HG03196 (cell line): Measurements from ENCODE around the gene RPA3.

Experiments used
- ATAC-seq: cut with Tn5 transposase; IDR thresholded peaks from one replicate; pipeline ENCODE4 v1.9.1; 2021; ENCODE audit not compliant: unreplicated experiment

Gene RPA3

GRCh38 chr7:7736671-7737070 is 18.3 kb upstream of the RPA3 start:
- ATAC-seq = no peak

GRCh38 chr7:7732621-7733281 is 14.3 kb upstream of the RPA3 start:
- ATAC-seq = no peak

- no peak for ATAC-seq
Observed at GRCh38 chr7:7731732-7732131, 13.3 kb upstream of the RPA3 start.

- no peak for ATAC-seq
Observed at GRCh38 chr7:7720750-7721621, 2.6 kb upstream of the RPA3 start.

- ATAC-seq = no peak
Observed at GRCh38 chr7:7720193-7720592, 1.8 kb upstream of the RPA3 start.

GRCh38 chr7:7719236-7719635 is 829 bp upstream of the RPA3 start:
- peak; percentile 99 for ATAC-seq

GRCh38 chr7:7713730-7714129 is 4.7 kb downstream of the RPA3 start:
- ATAC-seq = no peak

- no peak for ATAC-seq
Observed at GRCh38 chr7:7710469-7710868, 7.9 kb downstream of the RPA3 start.

- ATAC-seq = no peak
Observed at GRCh38 chr7:7709291-7709690, 9.1 kb downstream of the RPA3 start.

- no peak for ATAC-seq
Observed at GRCh38 chr7:7707806-7708205, 10.6 kb downstream of the RPA3 start.

GRCh38 chr7:7707246-7707645 is 11.2 kb downstream of the RPA3 start:
- ATAC-seq = no peak

- no peak for ATAC-seq
Observed at GRCh38 chr7:7706556-7707172, 11.7 kb downstream of the RPA3 start.

GRCh38 chr7:7706101-7706511 is 12.3 kb downstream of the RPA3 start:
- peak; percentile 71 for ATAC-seq

GRCh38 chr7:7705318-7705717 is 13.1 kb downstream of the RPA3 start:
- no peak for ATAC-seq

- ATAC-seq = no peak
Observed at GRCh38 chr7:7704867-7705266, 13.5 kb downstream of the RPA3 start.

- ATAC-seq = no peak
Observed at GRCh38 chr7:7703427-7703826, 15.0 kb downstream of the RPA3 start.

- ATAC-seq = no peak
Observed at GRCh38 chr7:7702826-7703225, 15.6 kb downstream of the RPA3 start.

- ATAC-seq = no peak
Observed at GRCh38 chr7:7701527-7701926, 16.9 kb downstream of the RPA3 start.

GRCh38 chr7:7699970-7700369 is 18.4 kb downstream of the RPA3 start:
- ATAC-seq = no peak

- no peak for ATAC-seq
Observed at GRCh38 chr7:7699380-7699779, 19.0 kb downstream of the RPA3 start.

GRCh38 chr7:7698930-7699329 is 19.5 kb downstream of the RPA3 start:
- ATAC-seq = no peak
